Muscle of leg (tissue), 11 donors: Measurements from ENCODE around the gene DCDC1. TPM values are rescaled to one million over a fixed set of nuclear protein-coding genes. Genes with fewer than 3 reads are reported as not detected.
"Not testable (repeated sequence)": the region's sequence is repeated elsewhere in the genome, so short reads cannot be mapped to it uniquely, and the experiment has no call there.

Experiments used
- DNase-seq: peaks from one replicate; pipeline ENCODE4 v3.0.0; 2013
- H3K27ac ChIP-seq: one replicate; pipeline ENCODE4 v1.5.1; 2013; ENCODE audit warnings: mild to moderate bottlenecking, low read length, control low read depth
- H3K27me3 ChIP-seq: one replicate; pipeline ENCODE4 v1.6.1; 2013; ENCODE audit warnings: low read length; ENCODE audit not compliant: control insufficient read depth, insufficient read depth
- H3K36me3 ChIP-seq: one replicate; pipeline ENCODE4 v1.6.1; 2013; ENCODE audit warnings: low read length; ENCODE audit not compliant: control insufficient read depth, insufficient read depth
- H3K4me1 ChIP-seq: one replicate; pipeline ENCODE4 v1.6.1; 2013; ENCODE audit warnings: low read length; ENCODE audit not compliant: control insufficient read depth, insufficient read depth
- H3K4me3 ChIP-seq: one replicate; pipeline ENCODE4 v1.5.1; 2013; ENCODE audit warnings: low read length, control low read depth
- H3K9me3 ChIP-seq: replicated peaks from 2 replicates; pipeline ENCODE4 v1.6.1; 2013; ENCODE audit warnings: low read depth, low read length; ENCODE audit not compliant: control insufficient read depth
- WGBS: methylation state at CpG from one replicate; pipeline ENCODE4 v1.1.5; 2013; ENCODE audit warnings: missing lambda C conversion rate; ENCODE audit not compliant: insufficient coverage; 5-methylcytosine and 5-hydroxymethylcytosine counted together
- polyA plus RNA-seq, 8 donors: library from polyadenylated mRNA; unstranded; fragments of 120-200 nt; gene quantifications; one replicate each; pipeline versions ENCODE4 v1.2.1 to v1.2.3, GENCODE V29; 2013; ENCODE audit warnings: inconsistent platforms in 1 of 8, low replicate concordance in 1 of 8; ENCODE audit not compliant: insufficient read length in 8 of 8, insufficient read depth in 1 of 8
- total RNA-seq: library from RNA; stranded (reverse); fragments of 120-200 nt; gene quantifications from one replicate; pipeline ENCODE4 v1.2.4, GENCODE V29; 2013

Gene DCDC1
- total and polyA plus RNA-seq, 9 donors = 0.13 to 0.59 (median 0.25) TPM

DNA sequence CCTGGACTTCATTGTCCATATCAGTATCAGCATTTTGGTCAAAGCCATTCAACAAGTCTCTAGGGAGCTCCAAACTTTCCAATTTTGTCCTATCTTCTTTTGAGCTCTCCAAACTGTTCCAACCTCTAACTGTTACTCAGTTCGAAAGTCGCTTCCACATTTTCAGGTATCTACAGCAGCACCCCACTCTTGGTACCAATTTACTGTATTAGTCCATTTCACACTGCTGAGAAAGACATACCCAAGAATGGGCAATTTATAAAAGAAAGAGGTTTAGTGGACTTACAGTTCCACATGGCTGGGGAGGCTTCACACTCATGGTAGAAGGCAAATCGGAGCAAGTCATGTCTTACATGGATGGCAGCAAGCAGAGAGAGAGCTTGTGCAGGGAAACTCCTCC, 96.0 kb downstream of the DCDC1 start:
- H3K4me1 ChIP-seq, H3K9me3 ChIP-seq, H3K27ac ChIP-seq, H3K4me3 ChIP-seq, H3K27me3 ChIP-seq, DNase-seq, H3K36me3 ChIP-seq: not testable (repeated sequence)
- 100% methylated on average over 2 of the region's 3 CpGs for WGBS

GRCh38 chr11:31267720-31268119, 101.8 kb downstream of the DCDC1 start:
- Histone ChIP-seq H3K27ac (no peak overlapping the region), H3K9me3 (peaks cover 3% of the 10 kb centered on the region), H3K27me3 (no peaks in the 10 kb centered on the region), H3K36me3 (no peaks in the 10 kb centered on the region), H3K4me1 (no peaks in the 10 kb centered on the region), H3K4me3 (no peak overlapping the region)
- no peak for DNase-seq

GRCh38 chr11:31264834-31265233, 104.7 kb downstream of the DCDC1 start:
- no peaks in the 10 kb centered on the region for H3K27me3 ChIP-seq
- no peaks in the 10 kb centered on the region for H3K4me1 ChIP-seq
- no peaks in the 10 kb centered on the region for H3K36me3 ChIP-seq
- H3K27ac ChIP-seq = no peak overlapping the region
- no CpG with 5 or more reads among the region's 1 CpG for WGBS
- H3K9me3 ChIP-seq = no peaks in the 10 kb centered on the region
- DNase-seq = no peak
- no peak overlapping the region for H3K4me3 ChIP-seq

GRCh38 chr11:31262761-31263160, 106.8 kb downstream of the DCDC1 start:
- no peak overlapping the region for H3K4me3 ChIP-seq
- no peaks in the 10 kb centered on the region for H3K36me3 ChIP-seq
- H3K27ac ChIP-seq = no peak overlapping the region
- no peaks in the 10 kb centered on the region for H3K9me3 ChIP-seq
- H3K4me1 ChIP-seq = no peaks in the 10 kb centered on the region
- DNase-seq = no peak
- no CpG with 5 or more reads among the region's 5 CpGs for WGBS
- no peaks in the 10 kb centered on the region for H3K27me3 ChIP-seq

- no peaks in the 10 kb centered on the region for H3K4me1 ChIP-seq
- H3K36me3 ChIP-seq = no peaks in the 10 kb centered on the region
- H3K27ac ChIP-seq = no peak overlapping the region
- no peak for DNase-seq
- no CpG with 5 or more reads among the region's 1 CpG for WGBS
- no peak overlapping the region for H3K4me3 ChIP-seq
- no peaks in the 10 kb centered on the region for H3K9me3 ChIP-seq
- no peaks in the 10 kb centered on the region for H3K27me3 ChIP-seq
Measured at GRCh38 chr11:31259797-31260196, 109.7 kb downstream of the DCDC1 start.

- Histone ChIP-seq H3K9me3 (no peaks in the 10 kb centered on the region), H3K4me3 (no peak overlapping the region), H3K27ac (no peak overlapping the region), H3K4me1 (no peaks in the 10 kb centered on the region), H3K36me3 (no peaks in the 10 kb centered on the region), H3K27me3 (no peaks in the 10 kb centered on the region)
- DNase-seq = no peak
Measured at GRCh38 chr11:31254415-31254814, 115.1 kb downstream of the DCDC1 start.

DNA sequence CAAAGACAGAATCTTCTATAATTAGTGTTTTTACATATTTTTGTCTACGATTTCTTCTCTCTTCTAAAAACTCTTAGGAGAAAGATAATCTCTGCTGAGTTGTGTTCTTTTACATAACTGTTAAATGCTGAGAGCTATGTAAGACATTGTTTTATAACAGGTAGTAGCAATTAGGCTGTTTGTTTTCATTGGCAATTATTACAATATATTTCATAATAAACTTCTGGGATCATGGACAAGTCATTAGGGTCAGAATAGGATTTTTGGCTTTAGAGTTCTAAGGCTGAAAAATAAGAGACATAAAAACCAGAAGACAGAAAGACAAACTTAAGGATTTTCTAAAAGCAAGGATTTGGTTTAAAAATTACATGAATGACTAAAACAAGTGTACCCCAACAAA, 120.8 kb downstream of the DCDC1 start:
- Histone ChIP-seq H3K4me1 (no peaks in the 10 kb centered on the region), H3K4me3 (no peak overlapping the region), H3K9me3 (no peaks in the 10 kb centered on the region), H3K27ac (no peak overlapping the region), H3K36me3 (no peaks in the 10 kb centered on the region), H3K27me3 (no peaks in the 10 kb centered on the region)
- DNase-seq = no peak
- no CpG with 5 or more reads among the region's 1 CpG for WGBS

- H3K27me3 ChIP-seq = no peaks in the 10 kb centered on the region
- no peak overlapping the region for H3K27ac ChIP-seq
- H3K4me1 ChIP-seq = no peaks in the 10 kb centered on the region
- H3K36me3 ChIP-seq = no peaks in the 10 kb centered on the region
- no peaks in the 10 kb centered on the region for H3K9me3 ChIP-seq
- DNase-seq = no peak
- H3K4me3 ChIP-seq = no peak overlapping the region
- WGBS = 92% methylated on average over 2 of the region's 5 CpGs
Measured at GRCh38 chr11:31247321-31247720, 122.2 kb downstream of the DCDC1 start.

DNA sequence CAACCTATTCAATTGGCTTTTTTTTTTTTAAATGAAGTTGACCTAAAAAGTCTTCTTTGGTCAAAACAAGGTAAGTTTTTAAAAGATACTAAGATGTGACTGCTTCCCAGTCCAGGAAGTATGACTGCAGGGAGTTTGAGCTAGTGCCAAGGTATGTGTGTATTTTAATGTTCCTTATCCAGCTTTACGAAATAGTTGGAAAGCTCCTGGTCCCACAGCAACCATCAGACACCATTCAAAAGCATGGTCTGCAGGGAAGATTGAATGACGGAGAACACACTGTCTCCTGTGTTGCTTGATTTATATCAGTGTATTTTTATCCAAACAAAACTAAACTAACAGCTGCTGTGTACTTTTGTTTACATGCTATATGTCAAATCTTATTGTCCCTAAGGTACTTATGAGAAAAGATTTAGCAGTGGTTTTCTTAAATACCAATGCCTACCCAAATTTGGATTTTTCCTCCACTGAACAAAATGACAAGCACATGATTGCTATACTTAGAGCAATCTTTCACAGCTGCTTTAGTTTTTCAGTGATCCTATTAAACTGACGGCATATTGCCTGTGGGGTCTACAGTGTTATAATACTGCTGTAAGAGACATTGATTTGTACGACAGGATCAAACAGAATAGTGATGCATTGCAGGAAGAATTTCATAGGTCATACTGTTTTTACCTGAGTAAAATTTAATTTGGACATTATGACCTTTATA, 122.9 kb downstream of the DCDC1 start:
- 20% methylated on average over 1 of the region's 4 CpGs for WGBS

DNA sequence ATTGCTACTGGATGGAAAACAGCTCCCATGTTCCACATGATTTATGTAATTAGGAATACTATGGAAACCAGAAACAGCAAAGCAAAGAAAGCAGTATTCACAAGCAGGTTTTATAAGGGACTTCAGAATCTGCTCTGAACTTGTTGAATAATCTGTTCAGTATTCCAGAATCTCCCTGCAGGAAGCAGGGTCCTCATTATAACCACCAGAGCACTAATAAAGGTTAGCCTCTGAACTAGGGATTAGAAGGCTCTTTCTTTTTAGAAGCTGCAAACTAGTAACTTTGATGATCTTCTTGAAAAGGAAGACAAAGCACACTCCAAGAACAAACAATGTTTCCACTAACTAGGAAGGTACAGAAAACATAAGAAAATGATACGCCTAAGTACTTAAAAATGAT, 125.8 kb downstream of the DCDC1 start:
- H3K4me3 ChIP-seq = no peak overlapping the region
- H3K36me3 ChIP-seq = no peaks in the 10 kb centered on the region
- no peaks in the 10 kb centered on the region for H3K4me1 ChIP-seq
- WGBS = no CpG with 5 or more reads among the region's 1 CpG
- no peaks in the 10 kb centered on the region for H3K9me3 ChIP-seq
- no peak overlapping the region for H3K27ac ChIP-seq
- DNase-seq = peak; percentile 6
- H3K27me3 ChIP-seq = no peaks in the 10 kb centered on the region

More for the DNA sequence above, 122.9 kb downstream of the DCDC1 start:
- no peaks in the 10 kb centered on the region for H3K27me3 ChIP-seq
- no peaks in the 10 kb centered on the region for H3K36me3 ChIP-seq
- no peaks in the 10 kb centered on the region for H3K4me1 ChIP-seq
- DNase-seq = peak; percentile 88
- no peak overlapping the region for H3K27ac ChIP-seq
- no peaks in the 10 kb centered on the region for H3K9me3 ChIP-seq
- no peak overlapping the region for H3K4me3 ChIP-seq

DNA sequence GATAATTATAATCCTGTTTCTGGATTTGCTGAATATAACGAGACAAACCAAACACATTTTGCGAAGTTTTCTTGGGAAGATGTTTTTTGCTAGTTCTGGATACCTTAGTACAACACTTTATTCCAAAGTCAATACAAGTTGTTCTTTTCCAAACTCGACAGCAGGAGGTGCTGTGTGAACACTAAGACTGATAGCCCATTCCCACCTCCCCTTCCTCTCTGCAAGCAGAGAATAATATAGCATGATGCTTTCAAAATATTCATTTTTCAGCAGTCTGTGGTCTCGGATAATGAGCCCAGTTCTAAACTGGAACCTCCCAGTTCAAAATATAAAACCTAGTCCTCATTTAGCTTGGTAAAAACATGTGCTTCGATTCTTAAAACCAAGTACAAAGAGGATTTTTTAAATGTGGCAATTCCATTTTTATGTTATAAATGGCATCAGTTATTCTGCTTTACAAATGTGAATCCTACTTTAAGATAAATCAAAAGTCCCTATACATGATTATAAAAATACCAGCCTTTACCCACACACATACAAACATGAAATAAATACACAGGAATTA, 129.1 kb downstream of the DCDC1 start:
- H3K4me3 ChIP-seq = no peak overlapping the region
- H3K27me3 ChIP-seq = no peaks in the 10 kb centered on the region
- H3K9me3 ChIP-seq = no peaks in the 10 kb centered on the region
- no peaks in the 10 kb centered on the region for H3K36me3 ChIP-seq
- WGBS = no CpG with 5 or more reads among the region's 5 CpGs
- DNase-seq = peak; percentile 65
- no peak overlapping the region for H3K27ac ChIP-seq
- no peaks in the 10 kb centered on the region for H3K4me1 ChIP-seq
